ENCODE measurements around the gene SLC38A8.

SLC38A8 gene

GRCh38 chr16:84068783-84069462 is 26.3 kb upstream of the SLC38A8 start:
- DNase-seq (no peak), ATAC-seq (no peak)

- DNase-seq (no peak), ATAC-seq (no peak)
Observed at GRCh38 chr16:84068041-84068440, 25.4 kb upstream of the SLC38A8 start.

- ATAC-seq (no peak), DNase-seq (no peak)
Observed at GRCh38 chr16:84067640-84068039, 25.0 kb upstream of the SLC38A8 start.

- DNase-seq (peak; percentile 43), ATAC-seq (no peak)
Observed at GRCh38 chr16:84065536-84066132, 23.0 kb upstream of the SLC38A8 start.

GRCh38 chr16:84063980-84064379 is 21.4 kb upstream of the SLC38A8 start:
- no peak for DNase-seq
- no peak for ATAC-seq

- DNase-seq (peak; percentile 81), ATAC-seq (peak; percentile 78)
Observed at GRCh38 chr16:84062734-84063640, 20.4 kb upstream of the SLC38A8 start.

GRCh38 chr16:84061236-84061819 is 18.7 kb upstream of the SLC38A8 start:
- DNase-seq (no peak), ATAC-seq (no peak)

GRCh38 chr16:84059946-84060901 is 17.6 kb upstream of the SLC38A8 start:
- ATAC-seq (no peak), DNase-seq (no peak)

GRCh38 chr16:84059111-84059510 is 16.5 kb upstream of the SLC38A8 start:
- DNase-seq (no peak), ATAC-seq (no peak)

GRCh38 chr16:84058664-84059063 is 16.1 kb upstream of the SLC38A8 start:
- no peak for DNase-seq
- no peak for ATAC-seq

- ATAC-seq = no peak
Observed at GRCh38 chr16:84058211-84058610, 15.6 kb upstream of the SLC38A8 start.

GRCh38 chr16:84056933-84057332 is 14.3 kb upstream of the SLC38A8 start:
- no peak for ATAC-seq

More at GRCh38 chr16:84058211-84058610, 15.6 kb upstream of the SLC38A8 start:
- no peak for DNase-seq

GRCh38 chr16:84055801-84056634 is 13.4 kb upstream of the SLC38A8 start:
- DNase-seq (no peak), ATAC-seq (no peak)

More at GRCh38 chr16:84056933-84057332, 14.3 kb upstream of the SLC38A8 start:
- no peak for DNase-seq

- DNase-seq = no peak
Observed at GRCh38 chr16:84055366-84055765, 12.8 kb upstream of the SLC38A8 start.

GRCh38 chr16:84054916-84055315 is 12.3 kb upstream of the SLC38A8 start:
- no peak for ATAC-seq
- no peak for DNase-seq

More at GRCh38 chr16:84055366-84055765, 12.8 kb upstream of the SLC38A8 start:
- ATAC-seq = no peak

GRCh38 chr16:84054271-84054670 is 11.7 kb upstream of the SLC38A8 start:
- DNase-seq (no peak), ATAC-seq (no peak)

GRCh38 chr16:84053237-84053636 is 10.6 kb upstream of the SLC38A8 start:
- DNase-seq (no peak), ATAC-seq (no peak)

- ATAC-seq (no peak), DNase-seq (no peak)
Observed at GRCh38 chr16:84052071-84052622, 9.6 kb upstream of the SLC38A8 start.

GRCh38 chr16:84050316-84050715 is 7.7 kb upstream of the SLC38A8 start:
- no peak for DNase-seq
- ATAC-seq = no peak

Data from stimulated activated naive CD8-positive, alpha-beta T cell treated with anti-CD3 and anti-CD28 coated beads, Interleukin-15, Interleukin-2, amounts not matched to agents 100 U/mL and 50 U/mL, for 24 hours (primary cell).